NCI-H2107 (cell line): Measurements from ENCODE around the gene CCL16.
"Not testable (repeated sequence)": the region's sequence is repeated elsewhere in the genome, so short reads cannot be mapped to it uniquely, and the experiment has no call there.

Experiments used
- DNase-seq: peaks from one replicate; lab custom pipeline; 2025; lab: John Stamatoyannopoulos, UW

CCL16 gene, protein sequence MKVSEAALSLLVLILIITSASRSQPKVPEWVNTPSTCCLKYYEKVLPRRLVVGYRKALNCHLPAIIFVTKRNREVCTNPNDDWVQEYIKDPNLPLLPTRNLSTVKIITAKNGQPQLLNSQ

DNA sequence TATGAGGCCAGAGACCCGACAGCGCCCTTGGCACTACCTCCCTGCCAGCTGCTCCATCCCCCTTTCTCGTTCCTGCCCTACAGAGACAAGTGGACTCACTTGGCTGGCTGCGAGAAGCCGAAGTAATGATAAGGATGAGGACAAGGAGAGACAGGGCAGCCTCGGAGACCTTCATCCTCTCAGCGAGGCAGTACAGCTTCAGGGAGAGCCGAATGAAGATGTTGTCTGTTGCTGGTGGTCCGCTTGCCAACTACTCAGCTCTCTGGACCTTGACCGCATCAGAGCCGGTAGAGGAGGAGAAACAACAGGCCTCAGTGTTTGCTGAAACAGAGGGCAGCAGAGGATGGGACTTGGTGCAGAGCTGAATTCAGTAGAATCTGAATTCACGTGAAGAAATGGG is at the start of gene CCL16:
CCL16 (minus strand) TSS at position 252 of the 400 bp plus-strand sequence; CDS start at position 175, 77 bp downstream.
- no peak for DNase-seq

DNA sequence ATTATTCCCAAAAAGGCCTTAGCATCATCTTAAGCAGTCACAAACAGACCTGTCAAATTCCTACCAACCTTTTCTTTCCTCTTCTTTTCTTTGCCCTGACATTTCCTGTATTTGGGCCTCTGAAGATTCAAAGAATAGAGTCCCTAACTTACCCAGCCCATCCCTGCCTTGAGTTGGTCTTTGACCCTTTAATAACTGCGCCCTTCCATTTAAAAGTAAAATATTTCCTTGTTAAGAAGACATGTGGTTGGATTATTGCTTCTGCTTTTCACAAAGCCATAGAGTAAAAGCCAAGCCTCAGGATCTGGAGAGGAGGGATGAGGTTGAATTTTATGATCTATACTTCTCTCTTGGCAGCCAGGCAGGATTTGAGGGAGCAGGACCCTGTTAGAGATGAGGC is 49.7 kb upstream of the CCL16 start:
- DNase-seq, result no peak

- DNase-seq, result no peak
Observed at GRCh38 chr17:36027761-36028160, 46.5 kb upstream of the CCL16 start.

DNA sequence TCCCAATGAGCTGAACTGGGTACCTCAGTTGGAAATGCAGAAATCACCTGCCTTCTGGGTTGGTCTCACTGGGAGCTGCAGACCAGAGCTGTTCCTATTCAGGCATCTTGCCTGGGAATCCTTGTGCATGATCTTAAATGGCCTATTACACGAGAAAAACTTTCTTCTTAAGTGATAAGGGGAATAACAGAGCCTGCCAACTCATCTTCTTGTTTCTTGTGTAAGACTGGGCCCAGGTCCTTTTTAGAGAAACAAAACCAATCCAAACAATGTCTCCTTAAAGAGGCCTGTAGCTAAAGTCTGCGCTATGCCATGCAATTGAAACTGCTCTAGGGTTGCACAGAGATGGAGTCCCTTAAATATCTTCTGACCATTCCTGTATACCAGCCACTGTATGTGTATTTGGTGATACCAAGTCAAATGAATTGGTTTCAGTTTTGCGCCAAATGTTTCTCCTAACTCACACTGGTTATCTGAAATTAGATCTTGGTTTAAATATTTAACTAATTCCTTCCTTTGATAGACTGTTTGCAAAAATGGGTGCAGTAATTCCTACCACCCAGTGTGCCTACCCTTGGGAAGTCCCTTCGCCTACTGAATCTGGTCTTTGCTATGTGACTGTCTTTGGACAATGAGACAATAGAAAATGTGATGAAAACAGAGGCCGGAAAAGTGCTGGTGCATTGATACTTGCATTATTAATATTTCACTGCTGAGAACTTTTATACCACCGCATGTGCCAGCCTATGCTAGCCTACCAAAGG is 43.0 kb upstream of the CCL16 start:
- DNase-seq, result no peak

DNA sequence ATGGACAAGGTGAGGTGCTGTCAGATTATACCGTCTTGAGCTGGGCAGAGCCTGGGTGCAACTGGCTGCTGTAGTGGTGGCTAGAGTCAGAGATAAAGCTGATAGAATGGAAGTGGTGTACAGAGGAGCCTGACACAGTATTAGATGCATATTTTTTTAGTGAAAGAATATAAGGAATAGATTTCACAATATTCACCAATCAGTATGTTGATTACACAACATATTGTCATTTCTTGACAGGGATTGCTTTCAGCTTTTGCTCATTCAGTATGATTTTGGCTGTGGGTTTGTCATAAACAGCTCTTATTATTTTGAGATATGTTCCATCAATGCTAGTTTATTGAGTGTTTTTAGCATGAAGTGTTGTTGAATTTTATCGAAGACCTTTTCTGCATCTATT is 38.1 kb upstream of the CCL16 start:
- no peak for DNase-seq

DNA sequence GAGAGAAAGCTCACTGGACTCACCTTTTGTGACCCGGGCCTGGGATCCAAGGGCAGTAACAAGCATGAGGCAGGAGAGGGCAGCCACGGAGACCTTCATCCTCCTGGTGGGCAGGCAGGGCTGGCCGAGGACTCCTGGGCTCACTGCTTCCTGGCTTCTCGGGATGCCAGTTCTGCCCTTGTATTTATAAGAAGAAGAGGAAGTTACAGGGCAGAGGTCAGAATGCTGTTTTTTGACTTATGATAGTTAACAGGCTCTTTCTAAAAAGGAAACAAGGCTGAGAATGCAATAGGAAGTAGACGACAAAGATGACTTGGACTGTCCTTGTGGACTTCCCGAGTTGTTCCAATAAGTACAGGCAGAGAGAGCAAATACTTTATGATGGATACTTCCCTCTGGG is 36.5 kb upstream of the CCL16 start, which contains the start of gene CCL23:
CCL23 (minus strand) TSS at position 174 of the 400 bp plus-strand sequence; CDS start at position 99, 75 bp downstream.
- no peak for DNase-seq

- no peak for DNase-seq
Observed at GRCh38 chr17:36016555-36016954, 35.3 kb upstream of the CCL16 start.

DNA sequence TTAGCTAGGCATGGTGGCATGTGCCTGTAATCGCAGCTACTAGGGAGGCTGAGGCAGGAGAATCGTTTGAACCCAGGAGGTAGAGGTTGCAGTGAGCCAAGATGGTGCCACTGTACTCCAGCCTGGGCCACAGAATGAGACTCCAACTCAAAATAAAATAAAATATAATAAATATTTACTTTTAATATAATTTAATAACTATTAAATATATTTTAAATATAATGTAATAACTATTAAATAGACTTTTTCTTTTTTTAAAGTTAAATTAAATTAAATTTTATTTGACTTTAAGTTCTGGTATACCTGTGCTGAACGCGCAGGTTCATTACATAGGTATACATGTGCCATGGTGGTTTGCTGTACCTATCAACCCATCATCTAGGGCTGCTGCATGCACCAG is 34.6 kb upstream of the CCL16 start:
- not testable (repeated sequence) for DNase-seq

GRCh38 chr17:36014946-36015345 is 33.6 kb upstream of the CCL16 start:
- DNase-seq, result no peak

GRCh38 chr17:36011201-36011600 is 29.9 kb upstream of the CCL16 start:
- DNase-seq, result no peak

DNA sequence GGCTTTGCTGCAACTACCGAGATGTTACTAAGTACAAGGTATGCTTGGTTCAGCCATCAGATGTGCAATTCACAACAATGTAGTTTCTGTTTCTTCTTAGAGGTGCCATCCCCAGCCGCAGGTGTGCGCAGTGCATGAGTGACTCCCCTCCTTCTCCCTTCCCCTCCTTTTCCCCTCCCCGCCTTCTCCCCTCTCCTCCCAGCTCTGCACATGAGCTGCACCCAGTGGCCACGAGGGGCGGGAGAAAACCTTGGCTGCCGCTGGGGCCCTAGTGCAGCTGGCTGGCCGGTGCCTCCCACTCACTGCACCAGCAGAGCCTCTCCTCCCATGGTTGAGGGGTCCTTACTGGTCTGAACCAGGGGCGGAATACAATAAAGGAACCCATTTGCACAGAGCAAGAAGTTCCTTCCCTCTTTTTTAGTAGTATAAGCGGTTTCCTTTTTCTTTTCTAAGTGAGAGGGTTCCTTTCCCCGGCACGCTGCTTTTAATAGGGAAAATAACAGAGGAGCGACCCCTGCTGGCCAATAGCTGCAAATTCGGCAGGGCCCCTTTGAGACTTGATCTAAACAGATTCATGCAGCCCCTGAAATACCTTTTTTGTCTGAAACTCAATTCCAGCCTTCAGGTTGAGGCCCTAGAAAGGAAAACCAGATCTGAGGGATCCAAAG is 27.8 kb upstream of the CCL16 start:
- no peak for DNase-seq

DNA sequence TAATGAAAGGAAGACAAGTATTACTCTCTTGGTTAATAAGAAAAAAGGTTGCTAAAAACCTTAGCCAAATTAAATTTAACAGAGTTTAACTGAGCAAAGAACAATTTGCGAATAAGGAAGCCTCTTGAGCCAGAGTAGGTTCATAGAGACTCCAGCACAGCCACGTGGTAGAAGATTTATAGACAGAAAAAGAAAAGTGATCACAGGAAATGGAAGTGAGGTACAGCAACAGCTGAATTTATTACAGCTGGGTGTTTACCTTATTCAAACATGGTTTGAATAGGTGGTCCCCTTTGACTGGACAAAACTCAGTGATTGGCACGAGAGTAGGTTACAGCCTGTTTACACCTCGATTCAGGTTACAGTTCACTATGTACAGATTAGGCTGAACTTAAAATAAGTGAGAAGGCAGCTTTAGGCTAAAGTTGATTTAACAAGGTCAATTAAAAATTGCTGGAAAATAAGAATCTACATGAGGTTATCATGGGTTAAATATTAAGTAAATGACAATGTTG is 23.4 kb upstream of the CCL16 start:
- no peak for DNase-seq

DNA sequence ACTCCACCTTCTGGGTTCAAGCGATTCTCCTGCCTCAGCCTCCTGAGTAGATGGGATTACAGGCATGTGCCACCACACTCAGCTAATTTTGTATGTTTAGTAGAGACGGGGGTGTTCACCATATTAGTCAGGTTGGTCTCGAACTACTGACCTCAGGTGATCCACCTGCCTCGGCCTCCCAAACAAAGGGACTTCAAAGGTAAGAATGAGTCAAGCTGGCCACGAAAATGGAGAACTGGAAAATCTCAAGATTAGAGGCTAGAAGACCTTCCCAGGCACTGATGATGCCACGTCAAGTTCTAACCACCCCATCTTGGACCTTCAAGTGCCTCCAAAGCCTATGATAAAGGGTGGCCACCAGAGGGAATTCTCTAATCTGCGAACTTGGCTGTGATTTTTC is 21.3 kb upstream of the CCL16 start:
- no peak for DNase-seq

DNA sequence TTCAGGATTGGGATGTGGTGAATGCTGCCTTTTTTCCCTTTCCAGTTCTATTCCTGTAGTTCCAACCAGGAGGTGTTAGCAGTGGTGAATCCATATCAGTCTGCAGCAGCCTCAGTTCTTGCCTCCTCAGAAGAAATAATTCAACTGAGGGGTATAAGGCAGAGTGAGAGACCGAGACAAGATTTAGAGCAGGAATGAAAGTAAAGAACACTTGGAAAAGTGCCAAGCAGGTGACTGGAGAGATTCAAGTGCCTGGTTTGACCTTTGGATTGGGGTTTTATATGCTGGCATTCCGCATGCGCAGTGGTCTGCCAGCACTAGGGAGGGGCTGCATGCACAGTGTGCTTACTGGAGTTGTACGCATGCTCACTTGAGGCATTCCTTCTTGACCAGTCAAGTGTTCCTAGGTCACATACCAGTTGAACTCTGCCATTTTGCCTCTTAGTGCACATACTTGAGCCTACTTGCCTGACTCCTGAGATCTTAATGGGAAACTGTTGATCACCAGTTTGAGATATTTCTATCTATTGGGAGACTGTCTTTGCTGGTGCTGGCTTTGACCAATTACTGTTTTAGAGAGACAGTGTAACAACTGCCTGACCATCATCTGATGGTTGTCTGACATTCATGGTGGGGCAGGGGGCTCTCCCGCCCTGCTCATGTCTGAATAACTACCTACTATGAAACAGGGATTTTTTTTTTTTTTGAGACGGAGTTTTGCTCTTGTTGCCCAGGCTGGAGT is 20.7 kb upstream of the CCL16 start:
- no peak for DNase-seq

GRCh38 chr17:36001110-36001771 is 19.9 kb upstream of the CCL16 start, which contains the start of gene CCL15:
CCL15 (minus strand) TSS chr17:36001553; CDS start chr17:36001492, 61 bp downstream.
- DNase-seq, result no peak

DNA sequence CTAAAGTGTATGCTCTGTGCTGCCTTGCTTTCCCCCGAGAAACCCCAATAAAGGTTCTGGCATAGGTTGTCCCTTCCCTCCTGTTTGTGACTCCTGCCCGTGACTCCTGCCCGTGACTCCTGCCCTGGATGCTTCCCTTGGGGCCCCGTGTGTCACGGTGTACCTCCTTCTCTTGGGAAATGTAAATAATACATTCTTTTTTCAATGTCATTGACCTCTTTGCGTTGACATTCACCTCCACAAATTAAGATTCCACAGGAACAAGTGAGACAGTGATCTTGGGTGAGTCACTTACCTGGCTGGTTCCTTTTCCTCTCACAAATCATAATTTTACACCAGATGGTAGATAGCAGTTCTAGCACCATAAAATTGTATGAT is 19.4 kb upstream of the CCL16 start:
- DNase-seq, result no peak

GRCh38 chr17:35998756-35999155 is 17.5 kb upstream of the CCL16 start:
- DNase-seq, result no peak

GRCh38 chr17:35998018-35998545 is 16.8 kb upstream of the CCL16 start:
- DNase-seq, result no peak

DNA sequence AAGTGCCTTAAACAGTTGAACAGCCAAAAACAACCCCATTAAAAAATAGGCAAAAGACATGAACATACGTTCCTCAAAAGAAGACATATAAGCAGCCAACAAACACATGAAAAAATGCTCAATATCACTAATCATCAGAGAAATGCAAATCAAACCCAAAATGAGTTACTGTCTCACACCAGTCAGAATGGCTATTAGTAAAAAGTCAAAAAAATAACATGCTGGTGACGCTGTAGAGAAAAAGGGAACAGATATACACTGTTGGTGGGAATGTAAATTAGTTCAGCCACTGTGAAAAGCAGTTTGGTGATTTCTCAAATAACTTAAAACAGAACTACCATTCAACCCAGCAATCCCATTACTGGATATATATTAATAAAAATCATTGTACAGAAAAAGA is 14.0 kb upstream of the CCL16 start:
- DNase-seq, result not testable (repeated sequence)

DNA sequence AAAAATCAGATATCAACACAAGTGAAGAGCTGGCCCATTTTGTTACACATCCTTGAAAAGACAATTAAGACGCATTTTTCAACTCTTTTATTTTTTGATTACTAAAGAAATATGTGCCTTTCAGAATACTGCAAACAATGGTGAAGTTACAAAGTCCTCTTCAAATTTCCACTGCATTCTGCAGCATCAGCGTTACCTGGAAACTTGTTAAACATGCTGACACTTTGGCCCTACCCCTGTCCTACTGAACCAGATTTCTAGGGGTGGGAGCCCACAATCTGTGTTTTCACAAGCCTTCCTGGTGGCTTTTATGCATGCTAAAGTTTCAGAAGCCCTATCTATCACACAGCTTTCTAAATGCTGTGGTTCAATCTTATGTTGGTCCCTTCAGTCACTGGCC is 9.8 kb upstream of the CCL16 start:
- no peak for DNase-seq

- DNase-seq, result no peak
Observed at GRCh38 chr17:35988164-35988563, 6.9 kb upstream of the CCL16 start.
